Type B pancreatic cell (in vitro differentiated cells): ENCODE data around the gene ALDH9A1. TPM values are rescaled to one million over a fixed set of nuclear protein-coding genes. Genes with fewer than 3 reads are reported as not detected.
"Not testable (repeated sequence)": the region's sequence is repeated elsewhere in the genome, so short reads cannot be mapped to it uniquely, and the experiment has no call there.

ENCODE experiments used
- DNase-seq: peaks from one replicate; pipeline ENCODE4 v3.0.0; 2021; ENCODE audit warnings: mixed read lengths; ENCODE audit not compliant: unreplicated experiment; ENCODE audit errors: extremely low spot score
- H3K27ac Mint-ChIP-seq: 2 replicates; pipeline ENCODE4 v1.8.0; 2021; ENCODE audit warnings: mild to moderate bottlenecking, mixed read lengths
- H3K27me3 Mint-ChIP-seq: 2 replicates; pipeline ENCODE4 v1.8.0; 2021; ENCODE audit warnings: mixed read lengths
- H3K36me3 Mint-ChIP-seq: 2 replicates; pipeline ENCODE4 v1.8.0; 2021; ENCODE audit warnings: mixed read lengths
- H3K4me1 Mint-ChIP-seq: one replicate; pipeline ENCODE4 v1.8.0; 2021; ENCODE audit warnings: mixed read lengths; ENCODE audit not compliant: unreplicated experiment
- H3K4me3 Mint-ChIP-seq: 2 replicates; pipeline ENCODE4 v1.8.0; 2021; ENCODE audit warnings: mild to moderate bottlenecking, mixed read lengths
- H3K9me3 Mint-ChIP-seq: 2 replicates; pipeline ENCODE4 v1.8.0; 2021; ENCODE audit warnings: mixed read lengths
- CTCF ChIP-seq: fragments of 200-600 bp; sonication (generic); conservative IDR thresholded peaks from 2 replicates; pipeline ENCODE4 v1.5.0; 2021; ENCODE audit warnings: antibody characterized with exemption, mild to moderate bottlenecking
- total RNA-seq: library from RNA; stranded (reverse); gene quantifications from 2 replicates; pipeline ENCODE4 v1.2.1, GENCODE V29; 2021; ENCODE audit warnings: low replicate concordance

Gene ALDH9A1
- total RNA-seq, 1 donor from 2014 or later, result 57.8 TPM

GRCh38 chr1:165712764-165713163 lies 14.4 kb upstream of the ALDH9A1 start:
- TF ChIP-seq CTCF, result no peak
- H3K27me3 Mint-ChIP-seq, result peaks cover 10% of the 10 kb centered on the region
- H3K4me3 Mint-ChIP-seq, result no peak overlapping the region
- peaks cover 5% of the 10 kb centered on the region for H3K9me3 Mint-ChIP-seq
- DNase-seq, result no peak
- no peaks in the 10 kb centered on the region for H3K36me3 Mint-ChIP-seq
- H3K27ac Mint-ChIP-seq, result no peak overlapping the region
- H3K4me1 Mint-ChIP-seq, result no peaks in the 10 kb centered on the region

GRCh38 chr1:165707984-165708706 lies 9.8 kb upstream of the ALDH9A1 start:
- no peak for DNase-seq
- Mint-ChIP-seq H3K9me3 (peaks cover 6% of the 10 kb centered on the region), H3K27me3 (peaks cover 23% of the 10 kb centered on the region), H3K36me3 (no peaks in the 10 kb centered on the region), H3K4me3 (no peak overlapping the region), H3K27ac (no peak overlapping the region), H3K4me1 (peaks cover 4% of the 10 kb centered on the region)
- TF ChIP-seq CTCF, result no peak

DNA sequence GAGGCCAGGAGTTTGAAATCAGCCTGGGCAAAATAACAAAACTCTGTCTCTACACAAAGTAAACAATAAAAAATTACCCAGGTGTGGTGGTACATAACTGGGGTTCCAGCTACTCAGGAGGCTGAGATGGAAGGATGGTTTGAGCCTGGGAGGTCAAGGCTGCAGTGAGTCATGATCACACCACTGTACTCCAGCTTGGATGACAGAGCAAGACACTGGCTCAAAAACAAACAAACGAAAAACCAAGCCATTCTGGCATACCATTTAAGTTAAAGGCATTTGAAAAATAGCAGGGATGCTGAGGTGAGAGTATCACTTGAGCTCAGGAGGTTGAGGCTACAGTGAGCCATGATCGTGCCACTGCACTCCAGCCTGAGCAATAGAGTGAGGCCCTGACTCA lies 5.3 kb upstream of the ALDH9A1 start:
- H3K9me3 Mint-ChIP-seq, result peaks cover 5% of the 10 kb centered on the region
- no peaks in the 10 kb centered on the region for H3K36me3 Mint-ChIP-seq
- no peak overlapping the region for H3K4me3 Mint-ChIP-seq
- H3K27me3 Mint-ChIP-seq, result peaks cover 23% of the 10 kb centered on the region
- no peak for DNase-seq
- H3K4me1 Mint-ChIP-seq, result peaks cover 7% of the 10 kb centered on the region
- no peak overlapping the region for H3K27ac Mint-ChIP-seq
- TF ChIP-seq CTCF, result no peak

GRCh38 chr1:165701922-165702321 lies 3.6 kb upstream of the ALDH9A1 start:
- H3K27me3 Mint-ChIP-seq, result peaks cover 18% of the 10 kb centered on the region
- not testable (repeated sequence) for H3K4me1 Mint-ChIP-seq, H3K27ac Mint-ChIP-seq, H3K4me3 Mint-ChIP-seq, H3K9me3 Mint-ChIP-seq, H3K36me3 Mint-ChIP-seq, DNase-seq

DNA sequence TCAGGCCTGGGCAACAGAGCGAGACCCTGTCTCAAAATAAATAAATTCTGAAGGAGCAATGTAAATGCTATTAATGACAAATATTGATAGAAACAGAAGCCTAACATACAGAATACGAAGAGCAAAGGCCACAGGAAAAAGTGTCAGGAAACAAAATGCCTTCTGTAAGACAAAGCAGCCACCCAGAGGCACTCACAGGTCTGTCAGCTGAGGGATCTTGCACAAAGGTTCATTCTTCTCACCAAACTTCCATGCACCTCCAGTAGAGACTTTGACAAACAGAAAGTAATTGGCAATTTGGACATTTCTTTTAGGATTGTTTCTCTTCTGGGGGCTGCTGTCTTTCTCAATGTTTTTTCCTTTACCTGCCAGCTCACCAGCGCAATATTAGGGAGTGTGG lies 1.2 kb upstream of the ALDH9A1 start:
- H3K4me3 Mint-ChIP-seq, result peak overlapping the region; percentile 69
- H3K4me1 Mint-ChIP-seq, result peaks cover 15% of the 10 kb centered on the region
- H3K9me3 Mint-ChIP-seq, result no peaks in the 10 kb centered on the region
- peaks cover 9% of the 10 kb centered on the region for H3K27me3 Mint-ChIP-seq
- peaks cover 4% of the 10 kb centered on the region for H3K36me3 Mint-ChIP-seq
- no peak overlapping the region for H3K27ac Mint-ChIP-seq
- TF ChIP-seq CTCF, result no peak
- DNase-seq, result no peak

DNA sequence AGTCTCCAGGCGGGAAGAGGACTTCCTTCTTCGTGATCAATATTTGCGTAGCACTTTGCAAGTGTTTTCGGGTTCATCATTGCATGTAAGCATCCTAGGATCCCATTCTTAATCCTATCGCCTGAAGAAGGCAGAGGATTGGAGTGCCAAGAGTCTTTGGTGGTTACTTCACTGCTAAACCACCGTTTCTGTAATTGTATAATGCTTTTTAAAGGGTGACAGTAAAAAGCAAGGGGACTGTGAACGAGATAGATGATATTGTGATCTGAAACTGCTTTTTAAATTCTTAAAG lies 345 bp upstream of the ALDH9A1 start:
- peak overlapping the region; percentile 98 for H3K4me3 Mint-ChIP-seq
- peaks cover 6% of the 10 kb centered on the region for H3K36me3 Mint-ChIP-seq
- H3K27me3 Mint-ChIP-seq, result peaks cover 9% of the 10 kb centered on the region
- peaks cover 15% of the 10 kb centered on the region for H3K4me1 Mint-ChIP-seq
- H3K27ac Mint-ChIP-seq, result peak overlapping the region; percentile 92
- no peak for DNase-seq
- TF ChIP-seq CTCF, result no peak
- no peaks in the 10 kb centered on the region for H3K9me3 Mint-ChIP-seq
